SK-N-SH treated with all-trans-retinoic acid at 6 μM for 48 hours (cell line): ENCODE measurements around the gene JMJD8.

Source experiments
- ATAC-seq: fragments of 200-7000 bp; cut with Tn5 transposase; 3 replicates; pipeline ENCODE4 v1.9.1; 2020; ENCODE audit warnings: mild to moderate bottlenecking, moderate library complexity
- ARNTL ChIP-seq: fragments of 450-650 bp; formaldehyde crosslinking; IDR thresholded peaks from 2 replicates; pipeline ENCODE4 v1.5.0; 2020; ENCODE audit warnings: low read depth, mild to moderate bottlenecking, moderate library complexity, borderline replicate concordance
- BACH2 ChIP-seq: fragments of 250-450 bp; sonication (Bioruptor Pico); IDR thresholded peaks from 2 replicates; pipeline ENCODE4 v1.9.0; 2021; ENCODE audit warnings: mild to moderate bottlenecking, borderline replicate concordance
- CSDC2 ChIP-seq: fragments of 250-450 bp; sonication (Bioruptor Pico); IDR thresholded peaks from 2 replicates; pipeline ENCODE4 v1.5.0; 2020; ENCODE audit warnings: mild to moderate bottlenecking, moderate library complexity
- ESRRG ChIP-seq: fragments of 250-450 bp; sonication (Bioruptor Pico); IDR thresholded peaks from 2 replicates; pipeline ENCODE4 v1.6.1; 2021; ENCODE audit warnings: mild to moderate bottlenecking
- GLIS3 ChIP-seq: fragments of 250-450 bp; sonication (Bioruptor Pico); IDR thresholded peaks from 2 replicates; pipeline ENCODE4 v1.5.0; 2020; ENCODE audit warnings: mild to moderate bottlenecking, moderate library complexity
- ISL1 ChIP-seq: fragments of 250-450 bp; sonication (Bioruptor Pico); IDR thresholded peaks from 2 replicates; pipeline ENCODE4 v2.1.2; 2022; ENCODE audit warnings: mild to moderate bottlenecking, moderate library complexity
- OSR1 ChIP-seq: fragments of 250-450 bp; sonication (Bioruptor Pico); IDR thresholded peaks from 2 replicates; pipeline ENCODE4 v1.8.0; 2022; ENCODE audit warnings: moderate library complexity, mild to moderate bottlenecking, inconsistent platforms
- PPARA ChIP-seq: fragments of 250-450 bp; sonication (Bioruptor Pico); IDR thresholded peaks from 2 replicates; pipeline ENCODE4 v1.5.0; 2020; ENCODE audit warnings: mild to moderate bottlenecking, borderline replicate concordance
- RARB ChIP-seq: fragments of 250-450 bp; sonication (Bioruptor Pico); IDR thresholded peaks from 2 replicates; pipeline ENCODE4 v1.8.0; 2021; ENCODE audit warnings: mild to moderate bottlenecking, moderate library complexity
- SNAI2 ChIP-seq: fragments of 250-450 bp; sonication (Bioruptor Pico); IDR thresholded peaks from 2 replicates; pipeline ENCODE4 v1.5.0; 2020; ENCODE audit warnings: mild to moderate bottlenecking, moderate library complexity
- TCF4 ChIP-seq: fragments of 250-450 bp; sonication (Bioruptor Pico); IDR thresholded peaks from 2 replicates; pipeline ENCODE4 v1.8.0; 2021; ENCODE audit warnings: mild to moderate bottlenecking, moderate library complexity, borderline replicate concordance
- TOX ChIP-seq: fragments of 250-450 bp; sonication (Bioruptor Pico); IDR thresholded peaks from 2 replicates; pipeline ENCODE4 v1.8.0; 2021; ENCODE audit warnings: mild to moderate bottlenecking, moderate library complexity, borderline replicate concordance
- ZC3H10 ChIP-seq: fragments of 250-450 bp; sonication (Bioruptor Pico); IDR thresholded peaks from 2 replicates; pipeline ENCODE4 v1.5.1; 2021; ENCODE audit warnings: mild to moderate bottlenecking, moderate library complexity
- ZFP3 ChIP-seq: fragments of 250-450 bp; sonication (Bioruptor Pico); IDR thresholded peaks from 2 replicates; pipeline ENCODE4 v1.5.0; 2020; ENCODE audit warnings: mild to moderate bottlenecking, moderate library complexity
- ZFP30 ChIP-seq: fragments of 450-650 bp; formaldehyde crosslinking; IDR thresholded peaks from 2 replicates; pipeline ENCODE4 v1.5.0; 2022; ENCODE audit warnings: mild to moderate bottlenecking, moderate library complexity
- ZNF565 ChIP-seq: fragments of 450-650 bp; formaldehyde crosslinking; conservative IDR thresholded peaks from 2 replicates; pipeline ENCODE4 v1.5.0; 2020; ENCODE audit warnings: low read depth, mild to moderate bottlenecking, moderate library complexity
- ZNF70 ChIP-seq: fragments of 450-650 bp; formaldehyde crosslinking; IDR thresholded peaks from 2 replicates; pipeline ENCODE4 v1.5.0; 2020; ENCODE audit warnings: mild to moderate bottlenecking, moderate library complexity
- ZNF8 ChIP-seq: fragments of 450-650 bp; formaldehyde crosslinking; IDR thresholded peaks from 2 replicates; pipeline ENCODE4 v1.5.0; 2020; ENCODE audit warnings: mild to moderate bottlenecking, moderate library complexity
- TF ChIP-seq, protein P1 (sequence below): fragments of 250-450 bp; sonication (Bioruptor Pico); IDR thresholded peaks from 2 replicates; pipeline ENCODE4 v1.8.0; 2021; ENCODE audit warnings: low read depth, mild to moderate bottlenecking, moderate library complexity, borderline replicate concordance
- TF ChIP-seq, protein P2 (sequence below): fragments of 250-450 bp; sonication (Bioruptor Pico); IDR thresholded peaks from 2 replicates; pipeline ENCODE4 v1.5.1; 2021; ENCODE audit warnings: mild to moderate bottlenecking, moderate library complexity
- TF ChIP-seq, protein P3 (sequence below): fragments of 250-450 bp; sonication (Bioruptor Pico); IDR thresholded peaks from 2 replicates; pipeline ENCODE4 v1.5.1; 2020; ENCODE audit warnings: low read depth, mild to moderate bottlenecking, moderate library complexity

JMJD8 gene

DNA sequence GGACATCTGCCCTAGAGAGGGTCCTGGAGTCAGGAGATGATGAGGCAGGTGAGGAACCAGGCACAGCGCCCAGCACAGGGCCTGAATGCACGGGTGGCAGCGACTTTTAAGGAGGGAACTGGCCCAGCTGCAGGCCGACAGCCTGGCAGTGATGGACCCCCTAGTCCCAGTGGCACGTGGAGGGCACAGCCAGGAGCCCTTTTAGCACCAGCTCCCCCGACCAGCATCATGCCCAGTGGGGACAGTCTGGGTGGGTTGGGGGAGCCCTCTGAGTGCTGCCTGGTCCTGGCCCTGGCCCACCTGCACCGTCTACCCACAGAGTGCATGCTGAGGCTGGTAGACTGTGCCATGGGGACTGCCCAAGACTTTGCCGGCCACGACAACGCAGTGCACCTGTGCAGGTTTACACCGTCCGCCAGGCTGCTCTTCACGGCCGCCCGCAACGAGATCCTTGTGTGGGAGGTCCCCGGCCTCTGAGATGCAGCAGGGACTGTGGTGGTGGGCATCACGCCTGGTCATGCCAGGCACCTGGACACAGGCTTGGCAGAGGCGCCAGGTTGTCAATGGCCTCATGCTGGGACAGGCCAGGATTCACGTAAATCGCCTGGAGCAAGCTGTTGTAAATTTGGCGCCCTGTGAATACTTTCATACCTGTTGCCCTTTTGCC lies 16.9 kb downstream of the JMJD8 start:
- TF ChIP-seq ZNF565 (CRISPR knock-in tag) (no peak), BACH2 (CRISPR knock-in tag) (no peak), GLIS3 (no peak), ZFP3 (CRISPR knock-in tag) (no peak), TCF4 (CRISPR knock-in tag) (no peak), TOX (CRISPR knock-in tag) (no peak), ARNTL (CRISPR knock-in tag) (no peak)
- TF ChIP-seq, protein P1, sequence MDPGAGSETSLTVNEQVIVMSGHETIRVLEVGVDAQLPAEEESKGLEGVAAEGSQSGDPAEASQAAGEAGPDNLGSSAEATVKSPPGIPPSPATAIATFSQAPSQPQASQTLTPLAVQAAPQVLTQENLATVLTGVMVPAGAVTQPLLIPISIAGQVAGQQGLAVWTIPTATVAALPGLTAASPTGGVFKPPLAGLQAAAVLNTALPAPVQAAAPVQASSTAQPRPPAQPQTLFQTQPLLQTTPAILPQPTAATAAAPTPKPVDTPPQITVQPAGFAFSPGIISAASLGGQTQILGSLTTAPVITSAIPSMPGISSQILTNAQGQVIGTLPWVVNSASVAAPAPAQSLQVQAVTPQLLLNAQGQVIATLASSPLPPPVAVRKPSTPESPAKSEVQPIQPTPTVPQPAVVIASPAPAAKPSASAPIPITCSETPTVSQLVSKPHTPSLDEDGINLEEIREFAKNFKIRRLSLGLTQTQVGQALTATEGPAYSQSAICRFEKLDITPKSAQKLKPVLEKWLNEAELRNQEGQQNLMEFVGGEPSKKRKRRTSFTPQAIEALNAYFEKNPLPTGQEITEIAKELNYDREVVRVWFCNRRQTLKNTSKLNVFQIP (CRISPR knock-in tag), result no peak
- ATAC-seq, result no peak

DNA sequence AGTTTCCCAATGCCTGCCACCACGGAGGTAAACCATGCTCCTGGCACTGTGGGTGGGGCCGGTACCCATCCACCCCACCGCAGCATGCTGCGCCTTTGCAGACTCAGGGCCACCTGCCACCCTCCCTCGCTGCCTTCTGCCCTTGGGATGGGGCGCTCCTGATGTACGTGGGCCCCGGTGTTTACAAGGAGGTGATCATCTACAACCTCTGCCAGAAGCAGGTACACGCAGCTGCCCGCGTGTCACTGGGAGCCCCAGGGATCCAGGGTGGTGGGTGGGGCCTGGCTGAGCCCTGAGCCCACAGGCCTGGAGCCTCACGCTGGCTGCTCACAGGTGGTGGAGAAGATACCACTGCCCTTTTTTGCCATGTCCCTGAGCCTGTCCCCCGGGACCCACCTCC lies 17.6 kb downstream of the JMJD8 start:
- no peak for ATAC-seq
- TF ChIP-seq ISL1, result no peak
- no peak for TF ChIP-seq PPARA (CRISPR knock-in tag)
- TF ChIP-seq OSR1 (CRISPR knock-in tag), result no peak
- no peak for TF ChIP-seq ZNF70 (CRISPR knock-in tag)
- TF ChIP-seq, protein P2, sequence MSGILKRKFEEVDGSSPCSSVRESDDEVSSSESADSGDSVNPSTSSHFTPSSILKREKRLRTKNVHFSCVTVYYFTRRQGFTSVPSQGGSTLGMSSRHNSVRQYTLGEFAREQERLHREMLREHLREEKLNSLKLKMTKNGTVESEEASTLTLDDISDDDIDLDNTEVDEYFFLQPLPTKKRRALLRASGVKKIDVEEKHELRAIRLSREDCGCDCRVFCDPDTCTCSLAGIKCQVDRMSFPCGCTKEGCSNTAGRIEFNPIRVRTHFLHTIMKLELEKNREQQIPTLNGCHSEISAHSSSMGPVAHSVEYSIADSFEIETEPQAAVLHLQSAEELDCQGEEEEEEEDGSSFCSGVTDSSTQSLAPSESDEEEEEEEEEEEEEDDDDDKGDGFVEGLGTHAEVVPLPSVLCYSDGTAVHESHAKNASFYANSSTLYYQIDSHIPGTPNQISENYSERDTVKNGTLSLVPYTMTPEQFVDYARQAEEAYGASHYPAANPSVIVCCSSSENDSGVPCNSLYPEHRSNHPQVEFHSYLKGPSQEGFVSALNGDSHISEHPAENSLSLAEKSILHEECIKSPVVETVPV (CRISPR knock-in tag), result no peak
- TF ChIP-seq ZNF565 (CRISPR knock-in tag), result no peak
- TF ChIP-seq CSDC2 (CRISPR knock-in tag), result no peak
- TF ChIP-seq BACH2 (CRISPR knock-in tag), result no peak

DNA sequence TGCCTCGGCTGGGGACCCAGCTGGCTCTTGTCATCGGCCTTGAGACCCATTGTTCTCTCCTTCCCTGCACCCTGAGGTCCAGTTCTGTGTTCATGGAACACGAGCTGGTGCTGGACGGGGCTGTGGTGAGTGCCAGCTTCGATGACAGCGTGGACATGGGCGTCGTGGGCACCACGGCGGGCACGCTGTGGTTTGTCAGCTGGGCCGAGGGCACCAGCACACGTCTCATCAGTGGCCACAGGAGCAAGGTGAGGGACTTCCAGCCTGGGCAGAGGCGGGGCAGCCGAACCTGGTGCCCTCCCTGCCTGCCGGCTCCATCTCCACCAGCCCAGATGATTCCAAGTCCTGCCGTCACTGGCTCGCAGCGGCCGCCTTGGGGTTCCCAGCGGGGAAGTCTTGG lies 21.5 kb downstream of the JMJD8 start:
- no peak for ATAC-seq
- TF ChIP-seq ZFP30 (CRISPR knock-in tag) (no peak), ESRRG (no peak), ZNF8 (no peak), ISL1 (no peak)

DNA sequence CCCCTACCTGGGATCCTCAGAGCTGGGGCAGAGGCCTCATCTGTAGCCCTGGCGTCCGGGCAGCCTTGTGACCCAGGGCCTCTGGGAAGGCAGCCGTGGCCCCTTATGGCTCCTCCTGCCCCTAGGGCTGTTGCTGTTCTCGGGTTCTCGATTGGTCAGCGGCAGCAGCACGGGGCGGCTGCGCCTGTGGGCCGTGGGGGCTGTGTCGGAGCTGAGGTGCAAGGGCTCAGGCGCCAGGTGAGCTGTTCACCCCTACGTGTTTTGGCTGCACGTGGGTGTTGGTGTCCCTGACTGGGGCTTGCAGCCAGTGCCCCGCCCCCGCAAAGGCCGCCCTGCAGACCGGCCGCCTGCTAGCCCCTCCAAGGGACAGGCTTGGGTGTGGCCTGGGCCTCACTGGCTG lies 22.0 kb downstream of the JMJD8 start:
- no peak for TF ChIP-seq ZNF565 (CRISPR knock-in tag)
- TF ChIP-seq ARNTL (CRISPR knock-in tag), result no peak
- no peak for TF ChIP-seq ZC3H10 (CRISPR knock-in tag)
- no peak for TF ChIP-seq BACH2 (CRISPR knock-in tag)
- no peak for TF ChIP-seq PPARA (CRISPR knock-in tag)
- no peak for TF ChIP-seq RARB
- TF ChIP-seq, protein P1 (CRISPR knock-in tag), result no peak
- TF ChIP-seq, protein P2 (CRISPR knock-in tag), result no peak
- no peak for TF ChIP-seq ISL1
- no peak for TF ChIP-seq ESRRG
- TF ChIP-seq SNAI2 (CRISPR knock-in tag), result no peak
- TF ChIP-seq ZFP3 (CRISPR knock-in tag), result no peak
- TF ChIP-seq, protein P3, sequence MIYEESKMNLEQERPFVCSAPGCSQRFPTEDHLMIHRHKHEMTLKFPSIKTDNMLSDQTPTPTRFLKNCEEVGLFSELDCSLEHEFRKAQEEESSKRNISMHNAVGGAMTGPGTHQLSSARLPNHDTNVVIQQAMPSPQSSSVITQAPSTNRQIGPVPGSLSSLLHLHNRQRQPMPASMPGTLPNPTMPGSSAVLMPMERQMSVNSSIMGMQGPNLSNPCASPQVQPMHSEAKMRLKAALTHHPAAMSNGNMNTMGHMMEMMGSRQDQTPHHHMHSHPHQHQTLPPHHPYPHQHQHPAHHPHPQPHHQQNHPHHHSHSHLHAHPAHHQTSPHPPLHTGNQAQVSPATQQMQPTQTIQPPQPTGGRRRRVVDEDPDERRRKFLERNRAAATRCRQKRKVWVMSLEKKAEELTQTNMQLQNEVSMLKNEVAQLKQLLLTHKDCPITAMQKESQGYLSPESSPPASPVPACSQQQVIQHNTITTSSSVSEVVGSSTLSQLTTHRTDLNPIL, result no peak
- TF ChIP-seq OSR1 (CRISPR knock-in tag), result no peak
- no peak for TF ChIP-seq ZFP30 (CRISPR knock-in tag)
- no peak for TF ChIP-seq TOX (CRISPR knock-in tag)
- no peak for TF ChIP-seq TCF4 (CRISPR knock-in tag)
- no peak for ATAC-seq
